ENCODE results near the gene EFCAB9. TPM values are rescaled to one million over a fixed set of nuclear protein-coding genes. Genes with fewer than 3 reads are reported as not detected.
A peak's percentile ranks its signal among the peaks of the same experiment; 100 is the strongest.

The EFCAB9 gene
- total and polyA plus RNA-seq, 2 experiments from 2014 or later = not detected

GRCh38 chr5:172186114-172186695 lies 7.8 kb upstream of the EFCAB9 start:
- H3F3A ChIP-seq (ENCODE audit: insufficient read depth) = peaks cover 10% of the 10 kb centered on the region
- TF ChIP-seq EZH2phosphoT487 (IDR thresholded peaks at IDR 0.05; ENCODE audit: insufficient read depth, low read depth) (no peak), EZH2 (IDR thresholded peaks at IDR 0.05; ENCODE audit: insufficient read depth, poor library complexity, severe bottlenecking) (no peak)
- H3K9ac ChIP-seq = peak overlapping the region; percentile 91
- in situ Hi-C loops (cut with MboI) = no loop called here
- 85 to 87% methylated on average over 13 of the region's 13 CpGs for WGBS, 2 experiments (ENCODE audit: low coverage in 1 of 2, low lambda C conversion rate in 2 of 2, missing lambda C conversion rate in 2 of 2)
- H3K4me1 ChIP-seq (ENCODE audit: insufficient read depth) = peaks cover 14% of the 10 kb centered on the region
- no peaks in the 10 kb centered on the region for H3K36me3 ChIP-seq (ENCODE audit: low read depth)
- no peak overlapping the region for H2AFZ ChIP-seq
- no peak for DNase-seq
- peak overlapping the region; percentile 97 for H3K4me2 ChIP-seq (ENCODE audit: unreplicated experiment)
- peak overlapping the region; percentile 85 for H3K27ac ChIP-seq
- no peaks in the 10 kb centered on the region for H3K27me3 ChIP-seq (replicated peaks; ENCODE audit: insufficient read depth)
- no peaks in the 10 kb centered on the region; the same call in 1 of the 2 replicates for H4K20me1 ChIP-seq (ENCODE audit: insufficient read depth)
- H3K9me2 ChIP-seq (ENCODE audit: insufficient read depth) = no peaks in the 10 kb centered on the region
- peaks cover 61% of the 10 kb centered on the region for H3K79me2 ChIP-seq (ENCODE audit: insufficient read depth)
- peak overlapping the region; percentile 98 for H3K4me3 ChIP-seq
- H3K9me3 ChIP-seq (ENCODE audit: low read depth) = no peaks in the 10 kb centered on the region

- Histone ChIP-seq H3K4me3 (peak overlapping the region; percentile 98), H3K9ac (peak overlapping the region; percentile 91), H3K4me1 (ENCODE audit: insufficient read depth) (peaks cover 14% of the 10 kb centered on the region), H3K27ac (peak overlapping the region; percentile 85), H2AFZ (peak overlapping the region; percentile 73), H3K79me2 (ENCODE audit: insufficient read depth) (peaks cover 50% of the 10 kb centered on the region), H3K9me2 (ENCODE audit: insufficient read depth) (no peaks in the 10 kb centered on the region), H3K4me2 (ENCODE audit: unreplicated experiment) (peak overlapping the region; percentile 97), H3K27me3 (replicated peaks; ENCODE audit: insufficient read depth) (no peaks in the 10 kb centered on the region), H3F3A (ENCODE audit: insufficient read depth) (peaks cover 10% of the 10 kb centered on the region), H3K36me3 (ENCODE audit: low read depth) (no peaks in the 10 kb centered on the region), H4K20me1 (ENCODE audit: insufficient read depth) (no peaks in the 10 kb centered on the region; the same call in 1 of the 2 replicates), H3K9me3 (ENCODE audit: low read depth) (no peaks in the 10 kb centered on the region)
- in situ Hi-C loops (cut with MboI) = no loop called here
- TF ChIP-seq EZH2phosphoT487 (IDR thresholded peaks at IDR 0.05; ENCODE audit: insufficient read depth, low read depth) (no peak), EZH2 (IDR thresholded peaks at IDR 0.05; ENCODE audit: insufficient read depth, poor library complexity, severe bottlenecking) (no peak)
- DNase-seq = peak; percentile 91
- WGBS, 2 experiments (ENCODE audit: low coverage in 1 of 2, low lambda C conversion rate in 2 of 2, missing lambda C conversion rate in 2 of 2) = 0 to 1% methylated on average over 44 to 66 of the region's 66 CpGs
Observed at GRCh38 chr5:172187118-172188032, 6.6 kb upstream of the EFCAB9 start.

- peaks cover 10% of the 10 kb centered on the region for H3F3A ChIP-seq (ENCODE audit: insufficient read depth)
- H3K4me2 ChIP-seq (ENCODE audit: unreplicated experiment) = peak within 1 kb of the TSS; percentile 97
- H3K9me2 ChIP-seq (ENCODE audit: insufficient read depth) = no peaks in the 10 kb centered on the region
- no peak for TF ChIP-seq EZH2phosphoT487 (IDR thresholded peaks at IDR 0.05; ENCODE audit: insufficient read depth, low read depth)
- TF ChIP-seq EZH2 (IDR thresholded peaks at IDR 0.05; ENCODE audit: insufficient read depth, poor library complexity, severe bottlenecking) = no peak
- DNase-seq = peak; percentile 98
- H3K9me3 ChIP-seq (ENCODE audit: low read depth) = no peaks in the 10 kb centered on the region
- in situ Hi-C loops (cut with MboI) = no loop called here
- peaks cover 14% of the 10 kb centered on the region for H3K4me1 ChIP-seq (ENCODE audit: insufficient read depth)
- peak within 1 kb of the TSS; percentile 85 for H3K27ac ChIP-seq
- H3K4me3 ChIP-seq = peak within 1 kb of the TSS; percentile 98
- peaks cover 41% of the 10 kb centered on the region for H3K79me2 ChIP-seq (ENCODE audit: insufficient read depth)
- H3K36me3 ChIP-seq (ENCODE audit: low read depth) = no peaks in the 10 kb centered on the region
- H2AFZ ChIP-seq = peak within 1 kb of the TSS; percentile 73
- no peaks in the 10 kb centered on the region for H4K20me1 ChIP-seq (ENCODE audit: insufficient read depth)
- H3K9ac ChIP-seq = peak within 1 kb of the TSS; percentile 91
- no peaks in the 10 kb centered on the region for H3K27me3 ChIP-seq (replicated peaks; ENCODE audit: insufficient read depth)
- 1 to 2% methylated on average over 50 to 85 of the region's 102 CpGs for WGBS, 2 experiments (ENCODE audit: low coverage in 1 of 2, low lambda C conversion rate in 2 of 2, missing lambda C conversion rate in 2 of 2)
Observed at GRCh38 chr5:172188033-172188892, 5.7 kb upstream of the EFCAB9 start, which contains the start of gene STK10. Gene STK10, minus strand, starts transcription at chr5:172188224. Its CDS starts 182 bp downstream, at chr5:172188042.

Data from GM23248 (cell line).